D721Med (cell line): ENCODE results near the gene CCSAP.

Experiments
- DNase-seq: peaks from one replicate; pipeline ENCODE4 v3.0.0; 2011; ENCODE audit warnings: low spot score; ENCODE audit not compliant: insufficient read length
- FAIRE-seq: peaks from 2 replicates; lab custom pipeline; 2011; peaks lifted over from hg19 to GRCh38; lab: Jason Lieb, UNC
- CTCF ChIP-seq: IDR thresholded peaks from 2 replicates; pipeline ENCODE4 v1.5.1; 2012; ENCODE audit warnings: mild to moderate bottlenecking, control low read depth; ENCODE audit not compliant: insufficient read depth; ENCODE audit errors: missing control alignments

Gene CCSAP

DNA sequence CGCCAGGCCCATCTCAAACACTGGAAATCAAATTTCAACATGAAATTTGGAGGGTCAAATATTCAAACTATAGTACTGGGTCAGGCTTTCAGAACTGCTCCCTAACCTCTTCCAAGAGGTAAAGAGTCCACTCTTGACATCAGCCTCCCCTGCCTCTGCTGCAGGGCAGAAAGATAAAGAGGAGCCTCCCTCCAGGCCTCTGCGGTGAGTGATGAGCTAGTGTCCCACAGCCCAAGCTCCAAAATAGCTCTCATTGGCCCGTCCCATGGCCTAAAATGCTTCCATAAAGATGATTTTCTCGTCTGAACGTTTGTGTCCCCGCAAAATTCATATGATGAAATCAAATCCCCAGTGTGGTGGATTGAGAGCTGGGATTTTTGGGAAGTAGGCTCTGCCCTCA, 33.7 kb upstream of the CCSAP start:
- TF ChIP-seq CTCF: no peak
- DNase-seq (no peak), FAIRE-seq (no peak)

DNA sequence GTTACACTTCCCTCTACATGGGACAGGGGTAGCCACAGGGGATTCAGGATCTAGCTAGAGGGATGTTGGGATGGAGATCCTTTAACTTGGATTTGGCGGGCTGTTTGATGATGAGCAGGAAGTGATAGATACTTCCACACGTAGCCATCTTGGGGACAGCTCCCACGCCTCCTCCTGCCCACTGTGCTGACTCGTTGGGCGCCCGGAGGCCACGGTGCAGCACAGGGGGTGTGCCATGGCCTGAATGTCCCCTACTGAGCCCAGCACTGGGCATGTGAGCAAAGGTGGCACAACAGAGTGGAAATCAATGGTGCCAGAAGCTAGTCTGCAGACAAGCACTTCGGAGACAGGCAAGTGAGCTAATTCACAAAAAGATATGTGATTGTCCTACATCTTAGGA, 31.6 kb upstream of the CCSAP start:
- DNase-seq (no peak), FAIRE-seq (no peak)
- TF ChIP-seq CTCF: no peak

DNA sequence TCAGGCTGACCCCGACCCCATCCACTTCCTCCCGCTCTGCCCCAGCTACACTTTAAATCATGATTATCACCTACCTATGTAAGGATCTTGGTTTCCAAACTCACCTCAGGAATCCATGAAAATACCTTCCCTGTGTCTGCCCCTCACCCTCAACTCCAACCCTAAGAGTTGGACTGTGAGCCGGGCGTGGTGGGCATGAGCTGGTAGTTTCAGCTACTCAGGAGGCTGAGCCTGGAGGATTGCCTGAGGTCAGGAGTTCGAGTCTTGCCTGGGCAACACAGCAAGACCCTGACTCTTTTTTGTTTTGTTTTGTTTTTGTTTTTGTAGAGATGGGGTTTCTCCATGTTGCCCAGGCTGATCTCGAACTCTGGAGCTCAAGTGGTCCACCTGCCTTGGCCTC, 30.5 kb upstream of the CCSAP start:
- no peak for FAIRE-seq
- DNase-seq: no peak
- no peak for TF ChIP-seq CTCF

DNA sequence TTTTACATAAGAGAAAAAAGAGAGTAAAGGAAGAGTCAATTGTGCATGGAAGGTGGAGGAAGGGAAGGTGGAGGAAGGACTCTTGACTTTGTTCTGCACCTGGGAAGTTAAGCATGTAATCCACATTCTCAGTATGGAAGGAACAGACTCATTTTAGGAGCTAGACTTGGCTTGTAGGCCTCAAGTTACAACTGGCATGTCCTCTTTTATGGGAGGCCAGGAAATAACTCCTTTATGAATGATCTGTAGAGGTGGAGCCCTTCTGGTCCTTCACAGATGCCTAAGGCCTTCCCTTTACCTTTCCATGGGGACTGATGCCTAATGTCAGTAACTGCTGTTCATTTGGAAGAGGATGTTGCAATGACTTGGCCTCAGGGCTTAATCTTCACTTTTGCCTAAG, 29.4 kb upstream of the CCSAP start:
- no peak for TF ChIP-seq CTCF
- FAIRE-seq: no peak
- no peak for DNase-seq

GRCh38 chr1:229371624-229372023, 28.8 kb upstream of the CCSAP start:
- TF ChIP-seq CTCF: no peak
- FAIRE-seq (no peak), DNase-seq (no peak)

GRCh38 chr1:229370601-229371021, 27.8 kb upstream of the CCSAP start:
- DNase-seq (no peak), FAIRE-seq (no peak)
- peak; percentile 7 for TF ChIP-seq CTCF

DNA sequence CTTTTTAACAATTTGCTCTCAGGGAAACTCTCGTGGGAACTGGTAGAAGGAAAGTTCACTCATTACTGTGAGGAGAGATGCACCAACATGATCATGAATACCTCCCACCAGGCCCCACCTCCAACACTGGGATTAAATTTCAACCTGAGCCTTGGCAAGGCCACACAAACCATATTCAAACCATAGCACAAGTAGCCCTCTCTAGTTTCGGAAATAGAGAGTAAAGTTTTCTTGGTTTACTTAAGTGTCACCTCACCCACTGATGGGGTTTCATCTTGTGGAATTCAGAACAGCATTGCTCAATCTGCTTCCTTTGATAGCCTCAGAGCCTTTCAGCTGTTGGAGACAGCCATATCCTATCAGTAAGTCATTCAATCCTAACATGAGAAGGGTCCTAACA, 25.5 kb upstream of the CCSAP start:
- no peak for TF ChIP-seq CTCF
- FAIRE-seq: no peak
- no peak for DNase-seq
